GM18519 (cell line): ENCODE data around the gene RRAGD.
A peak's percentile ranks its signal among the peaks of the same experiment; 100 is the strongest.

Source experiments
- ATAC-seq: cut with Tn5 transposase; IDR thresholded peaks from one replicate; pipeline ENCODE4 v1.9.1; 2021; ENCODE audit warnings: mild to moderate bottlenecking, moderate library complexity; ENCODE audit not compliant: unreplicated experiment, low FRiP score

RRAGD gene

GRCh38 chr6:89378628-89379027 is 33.4 kb downstream of the RRAGD start:
- no peak for ATAC-seq

- ATAC-seq = peak; percentile 68
These were observed 36.4 kb downstream of the RRAGD start for GRCh38 chr6:89375427-89376267.

- peak; percentile 33 for ATAC-seq
These were observed 39.6 kb downstream of the RRAGD start for GRCh38 chr6:89372506-89372901.

GRCh38 chr6:89371849-89372505 is 40.1 kb downstream of the RRAGD start:
- peak; percentile 49 for ATAC-seq

- ATAC-seq = no peak
These were observed 43.1 kb downstream of the RRAGD start for GRCh38 chr6:89368999-89369398.

- ATAC-seq = no peak
These were observed 44.0 kb downstream of the RRAGD start for GRCh38 chr6:89368107-89368506.

- ATAC-seq = no peak
These were observed 47.5 kb downstream of the RRAGD start for GRCh38 chr6:89364586-89364985.

- ATAC-seq = no peak
These were observed 50.9 kb downstream of the RRAGD start for GRCh38 chr6:89361171-89361570.

GRCh38 chr6:89360415-89360999 is 51.6 kb downstream of the RRAGD start:
- ATAC-seq = peak; percentile 49

GRCh38 chr6:89359561-89359960 is 52.5 kb downstream of the RRAGD start:
- ATAC-seq = no peak

GRCh38 chr6:89357390-89357789 is 54.7 kb downstream of the RRAGD start:
- peak; percentile 29 for ATAC-seq

GRCh38 chr6:89356642-89357170 is 55.4 kb downstream of the RRAGD start:
- ATAC-seq = no peak

- ATAC-seq = no peak
These were observed 56.4 kb downstream of the RRAGD start for GRCh38 chr6:89355511-89356194.

GRCh38 chr6:89353702-89354392 is 58.2 kb downstream of the RRAGD start:
- ATAC-seq = no peak

GRCh38 chr6:89353118-89353556 is 58.9 kb downstream of the RRAGD start:
- no peak for ATAC-seq

- peak; percentile 31 for ATAC-seq
These were observed 59.6 kb downstream of the RRAGD start, which contains the start of gene UBE2J1 for GRCh38 chr6:89352278-89353117. Gene UBE2J1 (minus strand): TSS chr6:89352722. CDS start chr6:89352569, 153 bp downstream.

GRCh38 chr6:89351671-89352277 is 60.3 kb downstream of the RRAGD start:
- no peak for ATAC-seq

- ATAC-seq = peak; percentile 33
These were observed 61.6 kb downstream of the RRAGD start for GRCh38 chr6:89350281-89350966.
